HG03135 (cell line): ENCODE results near the gene BMPR1B.

Source experiments
- ATAC-seq: cut with Tn5 transposase; IDR thresholded peaks from one replicate; pipeline ENCODE4 v1.9.1; 2021; ENCODE audit warnings: mild to moderate bottlenecking, moderate library complexity; ENCODE audit not compliant: unreplicated experiment

BMPR1B gene

DNA sequence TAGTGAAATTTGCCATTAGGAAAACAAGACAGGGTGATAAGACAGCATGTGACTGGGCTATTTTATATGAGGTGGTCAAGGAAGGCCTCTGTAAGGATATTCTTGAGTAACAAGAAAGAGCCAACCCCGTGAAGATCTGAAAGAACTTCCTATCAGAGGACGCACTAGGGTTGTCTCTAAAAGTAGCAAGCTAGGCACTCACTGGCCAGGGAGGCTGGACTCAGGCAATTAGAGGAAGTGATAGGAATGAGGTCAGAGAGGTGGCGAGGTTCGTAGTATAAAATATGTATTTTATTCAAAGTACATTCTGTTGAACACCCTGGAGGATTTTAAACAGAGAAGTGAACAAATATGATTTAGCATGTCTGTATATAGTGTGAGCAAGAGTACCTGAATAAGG lies 4.6 kb downstream of the BMPR1B start:
- no peak for ATAC-seq

DNA sequence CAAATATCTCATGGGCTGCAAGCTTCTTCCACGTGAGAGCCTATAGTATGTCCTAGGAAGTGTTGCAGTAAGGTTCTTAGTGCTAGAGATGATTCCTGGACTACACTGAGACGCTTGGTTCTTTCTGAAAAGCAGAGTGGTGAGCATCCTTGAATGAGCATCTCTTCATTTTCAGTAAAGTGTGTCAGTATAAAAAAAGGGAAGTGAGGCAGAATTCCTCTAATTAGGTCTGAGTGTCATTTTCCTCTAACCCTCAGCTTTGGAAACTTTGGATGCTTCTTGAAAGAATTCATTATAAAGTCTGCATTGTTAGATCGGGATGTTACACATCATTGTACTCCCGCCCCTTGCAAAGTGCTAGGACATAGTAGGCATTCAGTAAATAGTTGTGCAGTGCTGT lies 5.2 kb downstream of the BMPR1B start:
- no peak for ATAC-seq

GRCh38 chr4:94763500-94763899 lies 5.7 kb downstream of the BMPR1B start:
- ATAC-seq = no peak

GRCh38 chr4:94764069-94764468 lies 6.3 kb downstream of the BMPR1B start:
- no peak for ATAC-seq

DNA sequence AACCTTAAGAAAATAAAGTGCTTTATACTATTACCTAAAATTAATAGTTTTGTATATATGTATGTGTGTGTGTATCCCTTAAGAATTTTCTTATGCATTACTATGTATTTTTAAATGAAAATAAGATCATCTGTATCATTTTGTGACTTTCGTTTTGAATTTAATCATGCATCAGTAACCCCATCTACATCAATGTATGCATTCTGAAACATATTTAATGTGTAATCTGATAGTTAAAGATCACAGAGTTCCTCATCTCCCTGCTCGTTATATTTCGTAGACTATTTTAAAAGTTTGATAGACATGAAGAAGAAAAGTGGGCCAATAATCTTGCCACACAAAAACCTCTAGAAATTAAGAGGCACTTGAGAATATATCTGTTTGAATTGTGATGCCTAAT lies 7.4 kb downstream of the BMPR1B start:
- no peak for ATAC-seq

DNA sequence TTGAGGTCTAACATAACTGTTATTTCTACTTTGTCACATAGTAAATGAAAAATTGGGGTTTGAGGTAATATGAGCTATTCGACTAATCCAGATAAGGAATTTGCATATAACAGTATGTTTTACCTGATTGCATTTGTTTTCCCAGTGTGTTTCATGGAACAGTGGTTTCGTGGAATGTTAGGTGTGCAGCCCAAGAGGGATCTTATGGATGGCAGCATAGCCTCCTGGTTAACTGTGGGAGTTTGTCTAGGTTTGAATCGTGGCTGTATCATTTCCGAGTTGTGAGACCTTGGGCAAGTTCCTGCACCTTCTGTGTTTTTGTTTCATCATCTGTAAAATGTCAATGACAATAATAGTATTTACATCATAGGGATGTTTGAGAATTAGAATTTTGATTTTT lies 7.9 kb downstream of the BMPR1B start:
- no peak for ATAC-seq

DNA sequence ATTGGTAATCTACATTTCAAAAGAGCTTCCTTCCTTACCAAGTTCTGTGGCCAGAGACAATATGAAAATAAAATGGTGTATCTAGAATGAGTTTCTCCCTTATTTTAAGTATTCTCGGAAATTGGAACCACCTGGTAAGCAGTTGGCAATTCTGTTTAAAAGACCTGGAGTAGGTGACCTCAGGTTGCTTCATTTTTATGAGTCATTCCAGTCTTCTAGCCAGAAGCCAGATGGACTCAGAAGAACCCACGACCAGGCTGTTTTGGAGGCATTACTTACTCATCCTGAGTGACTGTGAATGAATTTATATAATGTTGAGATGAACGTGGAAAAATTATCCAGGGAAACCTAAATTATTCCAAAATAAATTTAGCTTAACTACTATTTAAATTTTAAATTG lies 9.1 kb downstream of the BMPR1B start:
- ATAC-seq = no peak

- ATAC-seq = no peak
Measured at GRCh38 chr4:94767446-94767845, 9.7 kb downstream of the BMPR1B start.

GRCh38 chr4:94782707-94783106 lies 25.0 kb downstream of the BMPR1B start:
- ATAC-seq = no peak

DNA sequence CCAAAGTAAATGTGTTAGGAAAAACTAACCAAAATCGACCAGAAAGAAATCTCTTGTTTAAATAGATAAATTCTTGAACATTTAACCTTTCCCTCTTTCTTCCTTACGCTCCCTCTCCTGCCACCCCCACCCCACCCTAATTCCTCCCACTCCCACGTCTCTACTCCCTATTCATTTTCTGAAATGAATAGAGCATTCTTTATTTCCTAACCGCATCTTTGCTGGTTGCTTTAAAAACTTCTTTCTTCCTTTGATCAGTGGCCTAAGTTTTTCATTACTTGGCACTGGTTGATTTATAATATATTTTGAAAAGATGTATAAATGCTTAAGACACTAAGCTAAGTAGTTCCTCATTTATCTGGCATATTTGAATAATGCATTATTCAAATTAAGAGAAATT lies 33.9 kb downstream of the BMPR1B start:
- no peak for ATAC-seq

- no peak for ATAC-seq
Measured at GRCh38 chr4:94798808-94799207, 41.1 kb downstream of the BMPR1B start.

DNA sequence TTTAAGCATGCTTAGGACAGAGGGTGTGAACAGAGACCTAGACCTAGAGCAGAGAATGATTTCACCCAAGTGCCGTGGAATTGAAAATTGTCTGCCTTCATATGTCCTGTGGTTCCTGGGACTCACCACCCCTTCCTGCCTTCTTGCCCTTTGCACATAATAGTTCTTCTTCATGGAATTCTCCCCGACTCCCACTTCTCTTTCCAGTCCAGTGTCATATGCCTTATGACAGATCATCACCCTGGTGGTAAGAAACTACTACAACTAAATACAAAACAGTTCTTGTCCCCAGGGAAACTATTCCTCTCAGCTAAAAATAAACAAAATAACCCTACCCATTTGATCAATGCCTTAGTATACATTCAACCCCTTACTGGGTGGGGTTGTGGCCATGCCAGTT lies 43.3 kb downstream of the BMPR1B start:
- no peak for ATAC-seq

GRCh38 chr4:94802091-94802490 lies 44.3 kb downstream of the BMPR1B start:
- no peak for ATAC-seq

DNA sequence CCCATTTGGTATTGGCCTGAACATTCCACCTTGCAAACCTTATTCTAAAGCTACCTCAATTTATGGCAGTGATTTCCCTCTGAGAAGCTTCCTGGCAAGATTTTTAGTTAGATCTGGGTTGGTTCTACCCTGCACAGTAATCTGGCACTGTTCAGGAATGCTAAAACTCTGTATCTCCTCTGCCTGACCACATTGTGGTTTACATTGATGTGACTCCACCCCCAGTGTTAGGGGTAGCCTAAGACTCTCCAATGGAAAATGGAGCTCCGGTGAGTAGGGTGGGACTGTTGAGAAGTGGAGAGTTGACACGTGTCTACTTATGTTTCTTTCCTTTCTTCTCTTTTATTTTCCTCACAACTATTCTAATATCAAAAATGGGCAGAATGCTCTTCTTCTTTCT lies 45.4 kb downstream of the BMPR1B start:
- no peak for ATAC-seq

DNA sequence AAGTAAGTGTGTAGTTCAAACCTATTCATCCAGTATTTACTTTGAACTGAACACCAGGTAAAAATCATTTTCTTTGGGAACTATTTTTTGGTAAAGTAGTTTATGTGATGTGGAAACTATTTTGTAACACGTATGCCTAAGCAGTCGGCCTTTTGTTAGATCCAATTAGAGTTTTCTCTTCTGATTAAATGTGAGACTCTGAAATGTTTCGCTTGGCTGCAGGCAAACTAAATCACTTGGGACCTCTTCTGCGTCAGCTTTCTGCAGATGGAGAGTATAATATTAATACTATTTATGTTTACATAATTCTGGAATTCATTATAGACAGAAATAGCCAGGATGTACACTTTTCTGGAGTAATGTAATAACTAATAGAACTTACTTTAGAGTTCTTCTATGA lies 46.9 kb downstream of the BMPR1B start:
- no peak for ATAC-seq

GRCh38 chr4:94806376-94806775 lies 48.6 kb downstream of the BMPR1B start:
- ATAC-seq = no peak

DNA sequence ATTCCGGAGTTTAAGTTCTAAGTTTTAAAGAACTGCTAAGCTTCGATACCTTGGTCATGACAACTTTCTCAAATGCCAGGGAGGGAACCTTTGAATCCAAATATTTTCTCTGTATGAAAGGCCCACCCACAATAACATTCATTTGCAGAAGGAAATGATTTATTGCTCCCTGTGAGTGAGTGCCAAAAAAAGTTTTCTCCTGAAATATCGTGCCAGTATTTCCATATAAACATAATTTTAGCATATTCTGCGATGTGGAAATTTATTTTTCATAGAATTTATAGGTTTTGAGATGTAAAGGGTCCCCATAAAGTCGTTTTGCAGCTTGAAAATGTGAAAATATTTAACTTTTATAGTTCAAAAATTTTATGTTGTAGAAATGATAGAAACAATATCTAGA lies 53.9 kb downstream of the BMPR1B start:
- ATAC-seq = no peak

- no peak for ATAC-seq
Measured at GRCh38 chr4:94813221-94813620, 55.5 kb downstream of the BMPR1B start.

- ATAC-seq = peak; percentile 76
Measured at GRCh38 chr4:94814237-94814636, 56.5 kb downstream of the BMPR1B start.

DNA sequence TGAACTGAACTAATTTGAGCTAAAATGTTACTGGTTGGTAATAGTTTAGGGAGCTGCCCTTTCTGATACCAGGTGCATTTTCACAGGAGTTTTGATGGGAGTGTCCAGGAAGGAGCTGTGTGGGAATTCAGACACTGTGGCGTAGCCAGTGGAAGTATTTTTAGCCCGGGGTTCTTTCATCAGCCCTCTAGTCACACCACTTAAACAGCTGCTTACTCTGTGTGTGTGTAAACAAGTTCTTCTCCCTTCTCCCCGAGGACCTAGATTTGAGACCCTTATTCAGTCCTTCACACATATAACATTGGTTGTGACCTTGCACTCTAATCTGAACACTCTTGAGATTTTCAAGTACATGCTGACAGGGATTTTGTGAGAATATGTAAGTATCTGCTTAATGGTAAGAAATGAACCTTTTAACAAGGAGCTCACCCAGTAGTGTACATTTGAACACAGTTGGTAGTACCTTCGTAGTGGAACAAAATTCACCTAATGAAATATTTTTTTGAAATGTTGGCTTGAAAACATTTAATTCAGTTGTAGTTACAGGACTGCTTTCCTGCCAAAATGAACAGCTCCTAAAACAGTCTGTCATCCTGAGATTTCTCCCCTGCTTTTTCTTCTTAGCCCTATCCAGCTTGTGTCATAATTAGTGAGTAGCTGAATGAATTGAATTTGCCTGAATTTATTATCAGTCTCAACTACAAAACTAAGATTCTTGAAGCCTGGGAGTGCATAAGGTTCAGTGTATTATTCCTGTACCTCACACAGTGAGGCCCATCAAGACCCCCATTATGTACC lies 61.8 kb downstream of the BMPR1B start:
- ATAC-seq = no peak

DNA sequence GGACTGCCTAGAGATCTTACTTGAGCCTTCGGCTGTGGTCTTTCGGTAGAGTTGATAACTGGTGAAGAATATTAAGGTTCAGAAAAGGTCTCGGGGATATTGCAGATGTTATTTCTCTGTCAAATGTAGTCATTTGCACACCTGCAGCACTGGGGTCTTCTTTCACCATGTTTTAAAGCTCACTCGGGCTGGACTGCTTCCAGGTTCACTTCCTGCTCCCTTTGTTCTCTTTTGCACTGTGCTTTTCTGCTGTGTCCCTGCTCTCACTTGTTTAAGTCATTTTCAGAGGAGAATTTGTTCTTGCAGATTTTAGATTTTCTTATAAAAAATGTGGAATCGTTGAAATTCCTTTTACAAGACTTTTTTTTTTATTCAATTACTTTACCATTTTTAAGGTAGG lies 68.5 kb downstream of the BMPR1B start:
- no peak for ATAC-seq

DNA sequence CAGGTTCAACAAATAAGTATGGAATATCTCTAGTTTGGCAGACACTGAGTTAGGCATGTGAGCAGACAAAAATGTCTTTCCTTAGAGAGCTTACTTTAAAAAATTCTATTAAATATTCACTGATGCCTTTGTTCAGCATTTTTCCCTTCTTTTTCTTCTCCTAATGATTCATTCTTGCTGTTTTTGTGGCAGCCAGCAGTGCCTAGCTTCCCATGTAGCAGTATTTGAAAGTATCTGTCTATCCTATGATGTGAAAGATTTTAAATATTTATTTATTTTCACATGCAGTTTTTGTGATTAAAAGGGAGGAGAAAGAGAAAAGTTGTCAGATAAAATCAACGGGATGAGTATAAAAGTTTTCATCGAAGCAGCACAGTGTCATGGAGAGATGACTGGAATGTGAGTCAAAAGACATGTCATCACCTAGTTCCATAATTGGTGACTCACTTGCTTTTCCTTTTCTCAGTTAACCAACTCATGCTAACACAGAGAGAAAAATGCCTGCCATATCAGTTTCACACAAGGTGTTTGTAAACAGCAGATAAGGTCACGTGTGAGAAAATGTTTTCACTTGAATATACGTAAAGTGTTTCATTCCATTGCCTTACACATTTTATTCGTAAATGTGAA lies 69.8 kb downstream of the BMPR1B start:
- no peak for ATAC-seq

GRCh38 chr4:94828882-94829281 lies 71.1 kb downstream of the BMPR1B start:
- ATAC-seq = no peak
